Cortex of kidney (tissue), 1 donor: ENCODE data around the gene TOP3A.

Experiments
- DNase-seq: peaks from one replicate; lab custom pipeline; 2025; lab: John Stamatoyannopoulos, UW

The TOP3A gene

GRCh38 chr17:18253947-18254821, 60.6 kb downstream of the TOP3A start:
- DNase-seq, result no peak

GRCh38 chr17:18253187-18253884, 61.5 kb downstream of the TOP3A start:
- DNase-seq, result no peak

DNA sequence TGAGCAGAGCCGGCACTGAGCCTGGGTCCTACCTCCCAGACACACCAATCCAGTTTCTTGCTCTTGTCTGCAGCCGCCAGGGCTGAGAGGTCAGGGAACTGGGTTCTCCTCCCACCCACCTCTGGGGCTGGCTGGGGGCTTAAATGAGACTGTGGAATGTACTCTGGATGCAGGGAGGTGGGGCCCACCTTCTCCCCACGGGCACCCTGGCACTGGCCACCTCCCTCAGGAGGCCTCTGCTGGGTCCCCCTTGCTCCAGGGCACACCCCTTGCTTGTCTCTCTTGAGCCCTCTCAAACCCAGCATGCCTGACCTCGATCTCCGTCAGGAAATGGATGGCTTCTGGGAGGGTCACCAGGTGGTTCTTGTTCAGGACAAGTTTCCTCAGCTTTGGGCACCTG, 62.6 kb downstream of the TOP3A start:
- no peak for DNase-seq

- no peak for DNase-seq
Observed at GRCh38 chr17:18251204-18251603, 63.6 kb downstream of the TOP3A start.

DNA sequence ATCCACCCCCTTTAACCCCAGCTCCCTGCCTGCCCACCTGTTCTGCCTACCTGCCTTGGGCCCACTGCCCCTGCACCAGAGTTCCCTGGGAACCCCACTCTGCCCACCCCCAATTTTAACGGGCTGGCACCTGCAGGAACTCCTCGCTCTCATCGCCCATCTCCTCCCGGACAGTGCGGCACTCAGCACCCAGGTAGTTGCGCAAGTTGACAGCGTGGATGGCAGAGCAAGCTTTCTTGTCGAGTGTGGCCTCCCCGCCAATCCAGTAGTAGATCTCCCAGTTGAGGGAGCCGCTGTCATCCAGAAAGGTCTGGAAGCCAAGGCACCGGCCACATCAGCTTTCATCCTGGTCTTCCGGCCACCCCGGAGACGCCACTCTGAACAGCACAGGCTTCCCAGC, 64.1 kb downstream of the TOP3A start:
- DNase-seq, result no peak

DNA sequence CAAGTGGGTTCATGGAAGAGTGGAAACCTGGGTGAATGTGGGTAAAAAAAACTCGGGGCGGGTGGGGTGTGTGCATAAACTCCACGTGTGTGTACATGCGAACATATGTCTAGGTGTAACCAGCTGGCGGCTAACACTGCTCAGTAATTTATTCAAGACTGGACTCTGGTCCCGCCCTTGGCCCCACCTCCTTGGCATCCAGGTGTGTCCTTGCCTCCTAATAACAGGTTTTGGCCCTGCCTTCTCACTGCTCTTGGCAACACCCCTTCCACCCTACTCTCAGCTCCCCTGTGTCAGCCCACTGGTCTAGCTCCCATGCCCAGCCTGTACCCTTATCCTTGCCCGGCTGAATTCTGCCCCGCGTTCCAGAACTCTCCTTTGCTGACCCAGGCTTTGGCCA, 64.5 kb downstream of the TOP3A start:
- DNase-seq, result no peak

DNA sequence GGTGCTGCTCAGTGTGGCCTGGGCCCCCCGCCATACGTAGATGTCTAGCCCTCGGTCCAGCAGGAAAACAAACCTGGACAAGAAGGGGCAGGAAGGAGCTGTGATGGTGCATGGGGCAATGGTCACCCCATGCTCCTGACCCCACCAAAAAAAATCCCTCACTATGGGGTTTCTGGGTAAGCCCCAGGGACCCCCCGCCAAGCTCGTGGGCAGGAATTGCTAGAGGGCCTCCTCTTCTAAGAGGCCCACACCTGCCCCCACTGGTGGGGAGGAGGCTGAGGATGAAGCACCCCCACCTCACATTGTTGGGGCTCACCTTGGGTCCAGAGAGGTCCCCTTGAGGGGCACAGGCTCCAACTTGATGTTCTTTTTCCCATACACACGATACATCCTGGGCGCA, 66.0 kb downstream of the TOP3A start:
- no peak for DNase-seq

DNA sequence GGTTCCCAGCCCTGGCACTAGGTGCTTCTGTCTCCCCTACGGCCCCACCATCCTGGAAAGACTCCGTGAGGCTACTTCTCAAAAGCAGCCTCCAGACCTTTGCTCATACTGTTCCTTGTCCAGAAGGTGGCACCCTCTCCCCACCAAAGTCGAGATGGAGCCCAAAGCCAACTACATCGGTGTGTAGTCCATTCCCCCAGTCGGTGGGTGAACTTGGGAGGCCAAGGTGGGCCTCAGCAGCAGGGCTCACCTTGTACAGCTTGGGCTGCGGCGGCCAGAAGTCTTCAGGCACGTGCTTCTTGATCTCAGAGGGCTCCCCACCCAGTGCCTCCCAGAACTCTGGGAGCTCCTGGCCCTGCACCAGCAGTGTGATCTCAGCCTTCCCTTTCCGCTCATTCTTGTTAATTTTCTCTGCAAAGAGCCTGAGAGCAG, 66.5 kb downstream of the TOP3A start:
- no peak for DNase-seq

DNA sequence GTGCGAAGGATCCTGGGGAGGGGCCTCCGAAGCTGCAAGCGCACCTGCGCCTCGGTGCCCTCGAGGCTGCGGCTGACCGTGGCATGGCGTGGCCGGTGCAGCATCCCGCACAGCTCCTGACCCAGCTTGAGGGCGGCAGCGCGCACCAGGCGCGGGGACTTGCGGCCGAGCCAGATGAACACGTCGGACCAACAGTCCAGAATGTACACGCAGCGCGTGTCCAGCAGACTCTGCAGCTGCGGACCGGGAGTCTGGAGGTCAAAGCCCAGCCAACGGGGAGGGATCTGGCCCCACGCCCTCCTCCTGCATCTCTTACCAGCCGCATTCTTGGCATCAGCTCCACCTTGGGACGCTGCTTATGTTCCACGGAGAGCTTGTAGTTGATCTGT, 67.2 kb downstream of the TOP3A start:
- no peak for DNase-seq

- DNase-seq, result no peak
Observed at GRCh38 chr17:18246880-18247612, 67.7 kb downstream of the TOP3A start.

DNA sequence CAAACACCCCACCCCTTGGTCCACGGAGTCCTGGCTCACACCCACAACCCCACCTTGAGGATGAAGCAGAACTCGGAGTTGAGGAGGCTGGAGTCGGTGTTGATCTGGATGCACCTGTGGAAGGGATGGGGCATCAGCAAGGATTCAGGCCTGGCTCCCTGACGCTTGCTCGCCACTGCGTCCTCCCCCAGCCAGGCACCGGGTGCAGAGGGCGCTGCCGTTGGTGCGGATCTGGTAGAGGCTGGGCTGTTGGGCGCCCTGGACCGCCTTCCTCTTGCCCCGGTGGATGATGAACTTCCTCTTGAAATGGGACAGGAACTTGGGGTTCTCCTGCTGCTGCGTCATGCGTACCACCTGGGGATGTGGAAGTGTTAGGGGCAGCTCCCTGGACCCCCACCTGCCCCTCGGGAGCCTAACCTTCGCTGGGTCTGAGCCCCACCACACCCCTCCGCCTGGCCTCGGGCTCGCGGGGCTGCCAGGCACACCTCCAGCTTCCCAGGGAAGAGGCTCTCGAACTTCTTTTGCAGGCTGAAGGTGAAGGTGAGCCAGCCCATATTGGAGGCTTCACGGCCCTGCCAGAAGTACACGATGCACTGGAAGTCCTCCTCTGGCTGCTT, 68.6 kb downstream of the TOP3A start:
- DNase-seq, result no peak

DNA sequence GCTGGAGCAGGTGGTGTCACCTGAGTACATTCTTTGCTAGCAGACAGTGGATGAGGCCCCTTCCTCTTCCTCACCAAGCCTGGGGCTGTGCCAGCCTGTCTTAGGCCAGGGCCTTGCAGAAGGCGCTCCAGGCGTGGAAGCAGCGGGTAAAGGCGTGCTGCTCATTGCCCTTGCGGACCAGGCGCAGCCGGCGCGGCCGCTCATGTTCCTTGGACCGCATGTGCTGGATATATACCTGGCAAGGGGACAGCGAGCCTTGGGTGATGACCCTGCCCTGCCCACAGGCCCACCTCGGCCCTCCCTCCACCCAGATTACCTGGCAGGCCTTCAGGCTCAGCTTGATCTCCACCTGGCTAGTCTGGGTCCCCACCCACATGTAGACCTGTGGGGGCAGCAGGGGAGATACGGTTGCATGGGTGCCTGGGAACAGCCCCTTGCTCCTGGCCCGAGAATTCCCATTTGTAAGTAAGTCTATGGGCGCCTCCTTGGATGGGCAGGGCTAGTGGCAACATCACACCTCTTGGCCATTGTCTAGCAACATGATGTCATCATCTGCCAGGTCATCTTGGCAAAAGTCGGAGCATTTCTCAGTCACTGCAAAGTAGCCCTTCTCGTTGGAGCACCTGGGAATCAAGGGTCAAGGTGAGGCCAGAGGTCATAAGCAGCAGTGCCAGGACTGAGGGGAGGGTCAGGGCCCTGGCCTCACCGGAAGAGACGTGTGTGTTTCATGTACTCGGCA, 69.6 kb downstream of the TOP3A start:
- DNase-seq, result no peak

- no peak for DNase-seq
Observed at GRCh38 chr17:18241229-18241871, 73.4 kb downstream of the TOP3A start.

- no peak for DNase-seq
Observed at GRCh38 chr17:18240449-18240848, 74.3 kb downstream of the TOP3A start.

DNA sequence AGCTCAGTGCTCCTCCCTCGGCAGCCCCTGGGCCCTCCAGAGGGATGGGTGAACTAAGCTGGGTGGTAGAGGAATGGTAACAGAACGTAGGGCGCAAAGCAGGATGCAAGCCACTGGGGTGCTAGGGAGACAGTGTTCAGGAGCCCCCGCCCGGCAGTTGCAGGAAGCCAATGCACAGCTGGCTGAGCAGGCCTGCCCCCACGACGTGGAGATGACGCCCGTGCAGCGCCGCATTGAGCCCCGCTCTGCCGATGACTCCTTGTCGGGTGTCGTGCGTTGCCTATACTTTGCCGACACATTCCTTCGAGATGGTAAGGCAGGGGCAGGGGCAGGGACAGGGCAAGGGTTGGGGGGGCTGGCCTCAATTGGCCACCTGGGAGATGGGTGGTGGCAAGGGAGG, 76.5 kb downstream of the TOP3A start:
- DNase-seq, result no peak

DNA sequence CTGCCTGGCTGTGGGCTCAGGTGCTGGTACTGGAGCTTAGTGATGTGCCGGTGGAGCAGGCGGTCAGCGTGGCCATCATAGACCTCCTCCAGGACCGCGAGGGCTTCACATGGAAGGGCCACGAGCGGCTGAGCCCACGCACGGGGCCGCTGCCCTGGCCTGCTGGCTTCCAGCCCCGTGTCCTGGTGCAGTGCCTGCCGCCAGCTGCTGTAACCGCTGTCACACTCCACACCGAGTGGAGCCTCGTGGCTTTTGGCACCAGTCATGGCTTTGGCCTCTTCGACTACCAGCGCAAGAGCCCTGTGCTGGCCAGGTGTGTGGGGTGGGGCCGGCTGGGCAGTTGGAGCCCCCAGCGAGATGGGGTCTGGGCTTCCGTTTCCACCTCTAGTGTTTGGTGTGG, 77.3 kb downstream of the TOP3A start:
- no peak for DNase-seq

DNA sequence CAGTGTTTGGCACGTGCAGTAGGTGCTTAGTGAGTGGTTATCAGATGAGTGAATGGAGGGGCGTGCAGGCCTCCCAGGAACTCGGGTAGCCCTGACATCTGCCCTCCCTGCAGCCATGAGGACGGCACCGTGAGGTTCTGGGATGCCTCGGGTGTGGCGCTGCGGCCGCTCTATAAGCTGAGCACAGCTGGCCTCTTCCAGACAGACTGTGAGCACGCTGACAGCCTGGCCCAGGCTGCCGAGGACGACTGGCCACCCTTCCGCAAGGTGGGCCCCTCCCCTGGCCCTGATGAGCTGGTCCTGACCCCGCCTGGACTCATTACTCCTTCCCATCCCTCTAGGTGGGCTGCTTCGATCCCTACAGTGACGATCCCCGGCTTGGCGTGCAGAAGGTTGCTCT, 78.3 kb downstream of the TOP3A start:
- no peak for DNase-seq

DNA sequence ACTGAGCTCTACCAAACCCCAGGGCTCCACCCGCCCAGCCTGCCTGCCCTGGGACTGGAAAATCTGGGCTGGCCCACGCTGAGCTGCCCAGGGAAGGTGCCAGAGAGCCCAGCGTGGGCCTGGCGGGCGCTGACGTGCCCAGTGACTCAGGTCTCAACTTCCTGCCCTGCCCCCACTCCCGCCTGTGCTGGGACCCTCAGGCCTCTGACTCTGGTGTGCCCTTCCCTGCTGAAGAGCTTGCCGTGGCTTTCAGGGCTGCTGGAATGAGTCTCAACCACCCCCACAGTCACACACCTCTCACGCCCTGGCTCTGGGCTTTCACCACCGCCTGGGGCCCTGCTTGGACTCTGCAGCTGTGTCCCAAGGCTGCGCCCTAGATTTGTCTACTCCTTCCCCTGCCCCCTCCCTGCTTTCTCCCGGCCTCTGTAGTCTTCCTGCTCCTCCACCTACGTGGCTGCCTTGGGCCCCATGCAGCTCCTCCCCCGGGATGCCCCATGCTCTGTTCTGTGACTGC, 79.0 kb downstream of the TOP3A start:
- no peak for DNase-seq

DNA sequence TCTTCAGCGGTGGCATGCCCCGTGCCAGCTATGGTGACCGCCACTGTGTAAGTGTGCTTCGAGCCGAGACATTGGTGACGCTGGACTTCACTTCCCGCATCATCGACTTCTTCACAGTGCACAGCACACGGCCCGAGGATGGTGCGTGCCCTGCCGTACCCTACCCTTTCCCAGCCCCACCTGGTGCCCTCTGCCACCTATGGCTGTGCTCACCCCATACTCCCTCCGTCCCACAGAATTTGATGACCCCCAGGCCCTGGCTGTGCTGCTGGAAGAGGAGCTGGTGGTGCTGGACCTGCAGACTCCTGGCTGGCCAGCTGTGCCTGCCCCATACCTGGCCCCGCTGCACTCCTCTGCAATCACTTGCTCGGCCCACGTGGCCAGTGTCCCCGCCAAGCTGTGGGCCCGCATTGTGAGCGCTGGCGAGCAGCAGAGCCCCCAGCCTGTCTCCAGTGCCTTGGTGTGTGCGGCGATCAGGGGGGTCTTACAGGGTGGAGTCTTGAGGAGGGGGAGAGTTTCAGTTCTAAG, 79.9 kb downstream of the TOP3A start:
- no peak for DNase-seq

DNA sequence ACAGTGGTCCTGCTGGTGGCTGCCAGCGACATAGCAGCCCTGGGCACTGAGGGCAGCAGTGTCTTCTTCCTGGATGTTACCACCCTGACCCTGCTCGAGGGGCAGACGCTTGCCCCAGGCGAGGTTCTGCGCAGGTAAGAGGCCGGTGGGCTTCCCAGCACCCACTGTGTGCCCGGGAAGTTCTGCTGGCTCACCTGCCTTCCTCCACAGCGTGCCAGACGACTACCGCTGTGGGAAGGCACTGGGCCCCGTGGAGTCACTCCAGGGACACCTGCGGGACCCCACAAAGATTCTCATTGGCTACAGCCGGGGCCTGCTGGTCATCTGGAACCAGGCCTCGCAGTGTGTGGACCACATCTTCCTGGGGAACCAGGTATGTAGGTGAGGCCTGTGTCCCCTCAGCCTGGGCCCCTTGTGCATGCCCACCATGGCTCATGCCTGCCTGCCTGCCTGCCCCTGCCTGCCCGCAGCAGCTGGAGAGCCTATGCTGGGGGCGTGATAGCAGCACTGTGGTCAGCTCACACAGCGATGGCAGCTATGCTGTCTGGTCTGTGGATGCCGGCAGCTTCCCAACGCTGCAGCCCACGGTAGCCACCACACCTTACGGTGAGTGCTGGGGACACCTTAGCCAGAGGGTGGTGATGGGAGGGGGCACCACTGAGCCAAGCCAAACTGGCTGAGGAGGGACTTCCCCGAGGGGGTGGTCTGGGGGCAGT, 80.8 kb downstream of the TOP3A start:
- DNase-seq, result no peak
